Activated CD4-positive, alpha-beta T cell treated with anti-CD3 and anti-CD28 coated beads for 4 hours (primary cell): ENCODE results near the gene ASAP2.

Source experiments
- DNase-seq, 2 donors: peaks; one replicate each; pipeline ENCODE4 v3.0.0-alpha.2; 2020

Gene ASAP2

GRCh38 chr2:9359463-9359862 is 152.9 kb downstream of the ASAP2 start:
- no peak for DNase-seq

DNA sequence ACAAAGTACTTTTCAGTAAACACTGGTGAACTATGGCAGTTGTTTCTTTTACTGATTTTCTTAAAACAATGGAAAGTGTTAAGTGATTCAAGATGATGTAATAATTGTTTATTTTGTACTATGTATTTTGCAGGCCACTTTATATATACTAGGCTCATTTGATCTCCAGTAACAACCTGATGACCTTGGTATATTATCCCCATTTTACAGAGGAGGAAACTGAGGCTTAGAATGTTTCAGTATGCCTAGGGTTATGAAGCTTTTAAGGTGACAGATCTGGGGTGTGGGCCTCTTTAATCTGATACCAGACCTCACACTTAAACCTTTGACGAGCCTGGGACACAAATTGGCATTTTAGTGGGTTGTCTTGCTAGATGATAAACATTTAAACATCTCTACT is 153.5 kb downstream of the ASAP2 start:
- DNase-seq = no peak

DNA sequence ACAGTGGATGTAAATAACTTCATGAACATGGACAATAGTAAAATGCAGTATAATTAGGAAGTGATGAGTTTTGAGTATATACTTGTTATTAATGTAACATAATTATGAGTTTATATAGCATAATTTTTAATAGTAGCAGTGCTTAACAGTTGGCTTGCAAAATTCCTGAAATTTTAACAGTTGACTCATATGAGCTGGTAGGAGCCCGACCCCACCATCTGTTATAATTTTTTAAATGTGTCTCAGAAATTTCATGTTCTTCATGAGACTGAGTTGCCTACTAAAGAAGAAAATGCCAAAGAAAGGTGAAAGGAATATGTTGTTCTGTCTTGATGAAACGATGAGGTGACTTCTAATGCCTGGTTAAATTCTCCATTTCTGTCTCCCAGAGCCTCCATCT is 154.1 kb downstream of the ASAP2 start:
- DNase-seq = no peak

- DNase-seq = no peak
Measured at GRCh38 chr2:9364373-9364772, 157.8 kb downstream of the ASAP2 start.

DNA sequence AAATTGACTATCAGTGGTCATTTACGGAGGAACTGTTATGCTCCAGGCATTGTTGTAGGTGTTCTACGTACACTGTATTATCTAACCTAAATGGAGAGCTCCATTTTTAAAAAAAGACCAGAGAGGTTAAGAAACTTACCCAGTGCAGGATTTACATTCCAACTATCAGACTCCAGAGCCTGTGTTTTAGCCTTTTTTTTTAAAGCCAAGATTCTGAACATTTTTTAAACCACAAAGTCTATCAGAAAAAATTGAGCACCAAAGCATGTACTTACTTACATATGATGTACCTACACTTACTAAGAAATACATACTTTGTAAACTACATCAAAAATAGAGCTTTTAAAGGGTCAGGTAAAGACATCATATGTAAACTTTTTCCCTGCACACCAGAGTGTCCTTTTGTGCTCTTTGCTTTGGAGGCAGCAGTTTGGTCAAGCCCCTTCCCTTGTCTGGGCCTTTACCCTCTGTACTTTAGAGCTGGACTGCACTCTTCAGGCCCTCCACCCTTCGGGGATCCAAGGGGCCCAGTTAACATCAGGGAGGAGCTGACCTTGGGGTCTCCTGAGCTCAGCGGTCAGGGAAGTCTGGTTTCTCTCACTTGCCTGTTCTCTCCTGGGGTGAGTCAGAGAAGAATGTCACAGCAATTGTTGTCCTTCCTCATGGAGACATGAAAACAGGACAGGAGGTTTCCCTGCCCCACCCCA is 158.3 kb downstream of the ASAP2 start:
- no peak for DNase-seq

- no peak for DNase-seq
Measured at GRCh38 chr2:9365498-9366019, 158.9 kb downstream of the ASAP2 start.

- DNase-seq = no peak
Measured at GRCh38 chr2:9366026-9366425, 159.4 kb downstream of the ASAP2 start.

GRCh38 chr2:9370746-9371145 is 164.1 kb downstream of the ASAP2 start:
- no peak for DNase-seq

GRCh38 chr2:9373047-9373446 is 166.4 kb downstream of the ASAP2 start:
- DNase-seq = no peak

- DNase-seq = no peak
Measured at GRCh38 chr2:9373476-9373875, 166.9 kb downstream of the ASAP2 start.

GRCh38 chr2:9374071-9374730 is 167.6 kb downstream of the ASAP2 start:
- DNase-seq = no peak

DNA sequence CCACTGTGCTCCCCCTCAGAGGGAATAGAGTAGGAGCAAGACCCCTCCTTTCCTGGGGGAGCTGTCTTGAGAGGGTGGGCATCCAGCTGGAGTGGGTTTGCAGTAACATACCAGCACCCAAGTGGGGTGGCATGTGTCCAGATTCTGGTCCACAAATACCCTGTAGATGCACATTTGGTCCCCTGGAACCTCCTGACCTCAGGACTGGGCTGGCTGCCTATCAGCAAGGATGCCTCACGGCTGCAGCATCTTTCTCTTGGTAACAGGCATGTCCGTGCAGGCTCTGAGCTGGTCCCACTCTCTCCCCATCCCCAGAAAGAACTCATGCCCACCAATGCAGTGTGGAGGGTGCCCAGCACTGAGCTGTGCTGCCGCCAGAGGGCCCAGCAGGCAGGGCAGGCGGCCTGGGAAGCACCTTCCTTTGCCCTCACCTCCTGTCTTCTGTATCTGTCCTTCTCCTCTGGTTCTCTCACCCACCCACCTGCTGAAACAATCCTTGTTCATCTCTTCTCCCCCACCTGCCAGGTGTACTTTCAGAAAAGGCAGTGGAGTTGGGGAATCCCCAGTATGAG is 169.3 kb downstream of the ASAP2 start:
- DNase-seq = no peak

DNA sequence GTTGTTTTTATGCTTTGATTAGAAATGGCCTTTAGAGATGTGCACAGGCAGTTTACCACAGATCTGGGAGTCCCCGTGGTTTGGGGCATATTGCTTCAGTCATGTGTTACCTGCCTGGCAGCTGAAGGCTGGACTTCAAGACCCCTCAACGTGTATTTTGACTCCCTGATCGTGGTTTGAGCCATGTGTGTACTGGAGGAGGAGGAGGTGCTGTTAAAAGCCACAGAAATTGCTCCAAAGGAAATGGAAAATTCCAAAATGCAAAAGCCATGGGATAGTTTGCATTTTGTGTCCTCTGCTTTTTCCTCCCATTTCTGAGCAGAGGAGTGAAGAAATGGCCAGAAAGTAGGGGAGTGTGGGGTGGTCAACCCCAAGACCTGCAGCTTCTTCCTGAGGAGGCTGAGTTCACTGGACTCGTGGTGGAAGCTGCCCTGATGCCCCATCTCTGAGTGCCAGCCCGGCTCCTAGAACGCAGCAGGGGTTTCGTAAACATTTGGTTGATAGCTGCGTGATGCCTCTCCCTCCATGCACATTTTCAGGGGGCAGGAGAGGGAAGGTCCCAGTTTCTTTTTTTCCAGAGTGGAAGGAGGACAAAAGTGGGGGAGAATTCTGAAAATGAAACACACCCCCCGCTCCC is 171.0 kb downstream of the ASAP2 start:
- no peak for DNase-seq

DNA sequence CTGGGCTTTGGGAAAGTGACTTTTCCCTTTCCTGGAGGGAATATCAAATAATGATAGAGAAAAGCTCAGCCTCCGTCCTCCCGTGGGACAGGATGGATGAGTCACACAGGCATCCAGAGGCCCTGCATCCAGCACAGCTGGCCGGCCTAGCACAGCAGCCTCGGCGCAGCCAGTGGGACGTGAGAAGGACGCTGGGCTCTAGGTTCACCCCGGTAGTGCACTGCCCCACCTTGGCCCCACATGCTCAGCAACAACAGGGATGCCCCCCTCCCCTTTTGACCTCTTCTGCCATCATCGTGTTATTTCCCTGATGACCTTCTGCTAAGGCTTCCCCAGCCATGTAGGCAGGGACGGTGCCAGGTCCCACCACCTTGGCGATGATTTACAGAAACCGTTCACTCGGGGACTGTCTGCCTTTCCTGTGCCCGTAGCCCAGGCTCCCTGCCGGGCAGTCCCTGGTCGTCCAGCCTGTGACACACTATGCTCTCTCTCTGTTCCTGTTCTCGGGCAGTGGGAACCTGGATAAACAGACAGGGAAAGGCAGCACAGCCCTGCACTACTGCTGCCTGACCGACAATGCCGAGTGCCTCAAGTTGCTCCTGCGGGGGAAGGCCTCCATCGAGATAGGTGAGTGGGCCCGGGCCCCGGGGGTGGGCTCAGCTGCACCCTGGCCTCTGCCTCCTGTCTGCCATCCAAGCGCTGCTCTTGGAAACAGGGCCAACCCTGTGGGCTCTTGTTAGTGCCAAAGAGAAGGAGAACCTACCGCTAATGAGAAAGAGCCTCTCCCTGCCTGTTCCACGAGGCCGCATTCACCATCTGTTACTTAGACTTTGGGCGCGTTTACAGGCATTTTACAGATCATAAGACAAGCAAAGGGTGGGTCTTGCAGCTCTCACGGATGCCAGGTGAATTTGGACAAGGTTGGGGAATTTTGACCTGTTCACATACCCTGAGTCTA is 172.1 kb downstream of the ASAP2 start:
- no peak for DNase-seq

GRCh38 chr2:9379391-9379755 is 172.8 kb downstream of the ASAP2 start:
- DNase-seq = no peak

DNA sequence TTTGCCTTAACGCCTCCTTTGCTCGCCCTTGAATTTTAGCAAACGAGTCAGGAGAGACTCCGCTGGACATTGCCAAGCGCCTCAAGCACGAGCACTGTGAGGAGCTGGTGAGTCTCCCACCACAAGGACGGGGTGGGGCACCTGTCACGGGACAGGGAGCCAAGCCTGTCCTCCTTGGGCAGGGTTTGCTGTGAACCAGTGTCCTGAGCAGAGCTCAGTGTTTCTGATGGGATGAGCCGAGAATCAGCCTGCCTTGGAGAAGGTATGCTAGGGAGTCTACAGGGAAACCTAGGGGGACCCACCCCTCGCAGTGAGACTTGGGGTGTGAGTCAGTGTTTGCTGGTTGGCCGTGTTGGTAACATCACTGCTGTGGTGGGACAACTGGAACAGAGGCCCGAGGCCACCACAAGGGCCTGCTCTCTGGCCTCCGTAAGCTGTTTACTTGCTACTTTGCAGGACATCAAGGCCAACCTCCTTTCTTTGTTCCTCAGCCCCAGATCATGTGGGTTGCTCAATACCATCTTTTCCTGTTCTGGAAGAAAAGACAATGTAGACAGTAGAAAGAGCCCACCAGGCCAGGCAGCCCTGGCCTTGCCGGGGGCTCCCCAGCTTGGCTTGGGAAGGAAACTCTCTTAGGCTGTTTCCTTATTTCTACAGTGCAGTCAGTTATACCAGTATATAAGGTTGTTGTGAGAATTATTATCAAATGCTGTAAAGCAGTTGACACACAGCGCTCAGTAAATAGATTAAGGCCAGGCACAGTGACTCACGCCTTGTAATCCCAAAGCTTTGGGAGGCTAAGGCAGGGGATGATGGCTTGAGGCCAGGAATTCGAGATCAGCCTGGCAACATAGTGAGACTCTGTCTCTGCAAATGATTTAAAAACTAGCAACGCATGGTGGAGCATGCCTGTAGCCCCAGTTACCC is 174.4 kb downstream of the ASAP2 start:
- no peak for DNase-seq

DNA sequence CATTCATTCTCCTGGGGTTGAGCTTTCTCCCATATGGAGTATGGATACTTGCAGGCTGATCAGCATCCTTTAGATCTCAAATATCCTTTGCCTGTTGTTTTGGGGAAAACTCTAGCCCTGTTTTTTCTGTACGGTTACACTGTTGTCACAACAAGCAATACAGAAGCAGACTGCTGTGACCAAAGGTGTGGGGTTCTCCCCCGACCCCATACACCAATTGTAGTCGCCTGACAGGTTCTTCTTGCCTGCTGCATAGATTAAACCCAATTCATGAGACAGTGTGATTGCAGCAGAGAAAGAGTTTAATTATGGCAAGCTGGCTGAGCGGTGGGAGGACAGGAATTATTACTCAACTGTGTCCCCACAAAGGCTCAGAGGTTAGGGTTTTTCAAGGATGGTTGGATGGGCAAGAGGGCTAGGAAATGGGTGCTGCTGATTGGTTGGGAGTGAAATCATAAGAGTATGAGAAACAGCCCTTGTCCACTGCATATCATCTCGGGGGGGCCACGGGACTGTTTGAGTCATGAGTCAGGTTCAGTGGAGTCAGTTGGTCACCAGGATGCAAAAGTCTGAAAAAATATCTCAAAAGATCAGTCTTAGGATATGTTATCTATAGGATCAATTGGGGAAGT is 176.1 kb downstream of the ASAP2 start:
- DNase-seq = no peak

DNA sequence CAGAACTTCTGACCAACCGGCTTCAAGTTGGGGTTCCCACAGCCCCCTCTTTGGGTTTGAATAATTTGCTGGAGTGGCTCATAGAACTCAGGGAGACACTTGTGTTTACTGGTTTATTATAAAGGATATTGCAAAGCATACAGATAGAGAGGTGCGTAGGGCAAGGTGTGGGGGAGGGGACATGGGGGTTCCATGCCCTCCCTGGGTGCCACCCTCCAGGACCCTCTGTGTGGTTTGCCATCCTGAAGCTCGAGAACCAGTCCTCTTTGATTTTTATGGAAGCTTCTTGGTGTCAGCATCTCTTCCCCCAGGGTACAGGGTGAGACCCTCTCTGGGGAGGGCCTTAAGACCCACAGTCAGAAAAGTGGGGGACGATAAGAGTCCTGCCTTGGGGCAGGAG is 177.9 kb downstream of the ASAP2 start:
- no peak for DNase-seq

DNA sequence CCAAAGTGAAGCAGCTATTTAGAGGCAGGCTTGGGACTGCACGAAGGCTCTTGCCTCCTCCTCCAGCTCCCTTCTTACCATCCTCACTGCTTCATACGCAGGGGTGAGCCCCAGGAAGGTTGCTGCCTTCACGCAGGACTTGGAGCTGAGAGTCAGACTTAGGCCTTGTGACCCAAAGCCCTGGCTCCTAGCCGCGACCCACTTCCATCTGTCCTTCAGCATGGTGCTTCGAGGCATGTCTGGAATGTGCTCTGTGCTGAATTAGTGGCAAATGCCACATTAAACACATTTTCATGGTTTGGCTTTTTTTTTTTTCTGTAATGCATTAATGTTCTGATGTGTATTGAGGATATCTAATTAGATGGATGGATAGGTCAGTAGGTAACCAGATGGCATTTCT is 179.2 kb downstream of the ASAP2 start:
- no peak for DNase-seq

DNA sequence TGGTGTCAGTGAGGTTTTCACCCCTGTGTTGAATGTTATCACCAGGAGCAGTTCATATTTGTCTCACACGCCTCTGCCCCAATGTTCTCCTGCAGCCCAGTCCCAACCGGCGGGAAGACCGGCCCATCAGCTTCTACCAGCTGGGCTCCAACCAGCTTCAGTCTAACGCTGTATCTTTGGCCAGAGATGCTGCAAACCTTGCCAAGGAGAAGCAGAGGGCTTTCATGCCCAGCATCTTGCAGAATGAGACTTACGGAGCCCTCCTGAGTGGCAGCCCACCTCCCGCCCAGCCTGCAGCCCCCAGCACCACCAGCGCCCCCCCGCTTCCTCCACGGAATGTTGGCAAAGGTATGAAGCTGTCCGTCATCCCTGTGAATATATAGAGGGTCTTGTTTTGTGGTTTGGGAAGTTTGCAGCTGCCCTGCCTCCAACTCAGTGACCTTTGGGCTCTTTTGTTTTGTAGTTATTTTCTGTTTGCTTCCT is 181.6 kb downstream of the ASAP2 start:
- no peak for DNase-seq
